NCI-H2196 (cell line): Measurements from ENCODE around the gene ADORA2A.
A peak's percentile ranks its signal among the peaks of the same experiment; 100 is the strongest.

Experiments
- DNase-seq: peaks from one replicate; lab custom pipeline; 2025; ENCODE audit not compliant: unreplicated experiment; lab: John Stamatoyannopoulos, UW

Gene ADORA2A

GRCh38 chr22:24431309-24432034 is 4.1 kb downstream of the ADORA2A start:
- DNase-seq: no peak

- peak; percentile 36 for DNase-seq
These were observed 4.9 kb downstream of the ADORA2A start for GRCh38 chr22:24432059-24432853.

GRCh38 chr22:24433001-24433827 is 5.8 kb downstream of the ADORA2A start:
- DNase-seq: no peak

- no peak for DNase-seq
These were observed 6.5 kb downstream of the ADORA2A start for GRCh38 chr22:24433828-24434470.

- no peak for DNase-seq
These were observed 7.3 kb downstream of the ADORA2A start for GRCh38 chr22:24434471-24435322.

- no peak for DNase-seq
These were observed 7.9 kb downstream of the ADORA2A start for GRCh38 chr22:24435323-24435645.

GRCh38 chr22:24435861-24436371 is 8.5 kb downstream of the ADORA2A start:
- no peak for DNase-seq

- no peak for DNase-seq
These were observed 9.2 kb downstream of the ADORA2A start for GRCh38 chr22:24436553-24436952.

- DNase-seq: no peak
These were observed 9.7 kb downstream of the ADORA2A start for GRCh38 chr22:24437091-24437490.

GRCh38 chr22:24437741-24438328 is 10.4 kb downstream of the ADORA2A start:
- DNase-seq: no peak

- DNase-seq: no peak
These were observed 12.9 kb downstream of the ADORA2A start for GRCh38 chr22:24440270-24440717.

- DNase-seq: no peak
These were observed 13.5 kb downstream of the ADORA2A start for GRCh38 chr22:24440718-24441405.

- DNase-seq: no peak
These were observed 14.3 kb downstream of the ADORA2A start for GRCh38 chr22:24441406-24442351.

- DNase-seq: no peak
These were observed 14.9 kb downstream of the ADORA2A start for GRCh38 chr22:24442352-24442744.

GRCh38 chr22:24443668-24444067 is 16.3 kb downstream of the ADORA2A start:
- DNase-seq: no peak

- DNase-seq: no peak
These were observed 16.9 kb downstream of the ADORA2A start for GRCh38 chr22:24444251-24444650.

- DNase-seq: no peak
These were observed 17.5 kb downstream of the ADORA2A start for GRCh38 chr22:24444729-24445466.
